Measurements from ENCODE around the gene CFAP43.
A peak's percentile ranks its signal among the peaks of the same experiment; 100 is the strongest.

Gene CFAP43

GRCh38 chr10:104264783-104265182 is 32.6 kb upstream of the CFAP43 start:
- H3K27ac Mint-ChIP-seq: peak overlapping the region in 1 of 2 donors; percentile 68
- no peak for ATAC-seq
- peaks cover 77% of the 10 kb centered on the region for H3K4me1 Mint-ChIP-seq
- H3K27me3 Mint-ChIP-seq: no peaks in the 10 kb centered on the region
- H3K4me3 Mint-ChIP-seq: peak overlapping the region in 1 of 2 donors; percentile 79
- no peak for DNase-seq
- no peaks in the 10 kb centered on the region for H3K9me3 Mint-ChIP-seq

DNA sequence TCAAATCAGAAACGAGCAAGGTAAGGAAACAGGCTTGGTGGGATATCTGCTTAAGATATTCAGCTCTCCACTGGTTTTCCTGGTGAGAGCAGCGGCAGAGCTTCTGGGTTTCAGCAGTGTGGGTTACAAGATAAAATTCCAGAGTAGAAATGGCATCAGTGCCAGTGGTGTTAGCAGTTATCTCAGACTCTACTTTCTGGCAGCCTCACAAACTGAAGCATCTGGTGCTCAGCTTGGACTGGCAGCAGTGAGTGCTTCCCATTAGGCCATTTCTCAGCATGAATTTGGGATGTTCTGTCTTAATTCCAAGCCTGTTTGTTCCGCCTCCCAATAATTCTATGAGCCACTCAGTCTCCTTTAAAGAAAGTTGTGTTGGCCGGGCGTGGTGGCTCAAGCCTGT is 29.9 kb upstream of the CFAP43 start:
- Mint-ChIP-seq H3K27ac (no peak overlapping the region), H3K4me3 (peak overlapping the region in 1 of 2 donors; percentile 85), H3K4me1 (peaks cover 88% of the 10 kb centered on the region), H3K9me3 (no peaks in the 10 kb centered on the region), H3K27me3 (no peaks in the 10 kb centered on the region)
- DNase-seq (no peak), ATAC-seq (no peak)

DNA sequence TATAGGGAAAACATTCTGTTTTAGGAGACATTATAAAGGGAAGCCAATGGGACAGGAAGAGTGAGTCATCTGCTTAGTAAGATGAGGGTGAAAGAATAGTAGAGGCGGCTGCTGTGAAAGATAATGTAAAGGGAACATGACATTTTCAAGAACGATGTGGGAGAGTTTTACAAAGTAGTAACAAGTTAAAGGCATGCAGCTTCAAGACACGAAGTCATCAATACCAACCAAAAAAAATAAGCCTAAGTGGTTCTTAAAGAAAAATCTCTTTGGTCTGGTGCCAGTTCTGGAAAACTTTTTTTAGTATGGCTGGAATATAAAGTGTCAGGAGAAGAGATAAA is 28.6 kb upstream of the CFAP43 start:
- H3K4me3 Mint-ChIP-seq: peak overlapping the region; percentile 45 to 85
- H3K27me3 Mint-ChIP-seq: no peaks in the 10 kb centered on the region
- peak overlapping the region; percentile 87 to 93 for H3K27ac Mint-ChIP-seq
- no peak for DNase-seq
- H3K4me1 Mint-ChIP-seq: peaks cover 84% of the 10 kb centered on the region
- H3K9me3 Mint-ChIP-seq: no peaks in the 10 kb centered on the region
- ATAC-seq: peak; percentile 75

- Mint-ChIP-seq H3K4me1 (peaks cover 78% of the 10 kb centered on the region), H3K27me3 (no peaks in the 10 kb centered on the region), H3K4me3 (peak overlapping the region; percentile 45 to 85), H3K9me3 (no peaks in the 10 kb centered on the region), H3K27ac (peak overlapping the region; percentile 87 to 93)
- DNase-seq: no peak
- ATAC-seq: peak; percentile 62
Measured at GRCh38 chr10:104259999-104260774, 28.0 kb upstream of the CFAP43 start.

GRCh38 chr10:104259456-104259855 is 27.3 kb upstream of the CFAP43 start:
- no peak for ATAC-seq

DNA sequence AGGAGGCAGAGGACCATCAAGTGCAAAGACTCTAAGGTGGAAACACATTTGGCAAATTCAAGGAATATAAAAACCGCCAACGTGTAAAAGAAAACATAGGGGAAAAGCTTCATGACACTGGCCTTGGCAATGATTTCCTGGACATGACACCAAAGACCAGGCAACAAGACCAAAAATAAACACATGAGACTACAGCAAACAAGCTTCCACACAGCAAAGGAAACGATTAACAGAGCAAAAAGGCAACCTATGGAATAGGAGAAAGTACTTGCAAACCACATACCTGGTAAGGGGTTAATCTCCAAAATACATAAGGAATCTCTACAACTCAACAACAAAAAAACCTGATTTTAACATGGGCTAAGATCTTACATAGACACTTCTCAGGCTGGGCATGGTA is 26.0 kb upstream of the CFAP43 start:
- DNase-seq: no peak
- peaks cover 0 to 4% of the 10 kb centered on the region in 2 donors for H3K9me3 Mint-ChIP-seq
- H3K27ac Mint-ChIP-seq: peak overlapping the region in 1 of 2 donors; percentile 89
- H3K27me3 Mint-ChIP-seq: no peaks in the 10 kb centered on the region
- H3K4me1 Mint-ChIP-seq: peaks cover 80% of the 10 kb centered on the region
- H3K4me3 Mint-ChIP-seq: peak overlapping the region in 1 of 2 donors; percentile 68
- ATAC-seq: no peak

More at GRCh38 chr10:104259456-104259855, 27.3 kb upstream of the CFAP43 start:
- Mint-ChIP-seq H3K27me3 (no peaks in the 10 kb centered on the region), H3K9me3 (no peaks in the 10 kb centered on the region), H3K4me3 (peak overlapping the region in 1 of 2 donors; percentile 68), H3K4me1 (peaks cover 76% of the 10 kb centered on the region), H3K27ac (no peak overlapping the region)
- no peak for DNase-seq

- ATAC-seq: no peak
- H3K9me3 Mint-ChIP-seq: peaks cover 0 to 4% of the 10 kb centered on the region in 2 donors
- DNase-seq: no peak
- peak overlapping the region; percentile 41 to 99 for H3K4me3 Mint-ChIP-seq
- H3K27ac Mint-ChIP-seq: peak overlapping the region in 1 of 2 donors; percentile 71
- H3K27me3 Mint-ChIP-seq: no peaks in the 10 kb centered on the region
- peaks cover 81% of the 10 kb centered on the region for H3K4me1 Mint-ChIP-seq
Measured at GRCh38 chr10:104257235-104257634, 25.1 kb upstream of the CFAP43 start.

GRCh38 chr10:104256335-104256961 is 24.3 kb upstream of the CFAP43 start:
- ATAC-seq: no peak
- no peak for DNase-seq
- H3K9me3 Mint-ChIP-seq: peaks cover 0 to 4% of the 10 kb centered on the region in 2 donors

DNA sequence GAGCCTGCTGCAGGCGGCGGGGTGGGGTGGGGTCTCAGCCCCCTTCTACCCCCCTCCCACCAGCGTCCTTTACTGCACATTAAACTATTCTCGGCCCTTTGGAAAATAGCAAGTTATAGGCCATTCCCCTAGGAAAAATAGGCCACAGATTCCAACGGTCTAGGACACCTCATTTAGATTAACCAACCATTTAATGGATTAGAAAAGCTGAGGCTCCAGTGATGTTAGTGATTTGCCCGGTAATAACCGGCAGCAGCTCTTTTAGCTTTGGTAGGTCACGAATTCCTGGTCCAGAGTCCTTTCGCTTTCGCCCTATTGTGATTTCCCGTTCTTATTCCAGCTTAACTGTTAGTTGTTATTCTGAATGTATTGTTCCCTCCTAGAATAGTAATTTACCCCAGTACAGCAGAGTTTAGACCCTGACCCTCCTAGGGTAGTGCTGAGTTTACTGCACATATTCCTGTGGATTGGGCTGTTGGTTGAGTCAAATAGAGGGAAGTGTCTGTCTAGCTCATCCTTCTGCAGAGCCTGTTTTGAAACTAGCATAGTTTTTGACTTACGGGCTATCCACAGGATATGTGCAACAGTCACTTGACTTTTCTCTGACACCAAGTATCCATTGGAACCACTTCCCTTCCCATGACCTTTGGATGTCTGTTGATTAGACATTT is 23.3 kb upstream of the CFAP43 start:
- peaks cover 0 to 4% of the 10 kb centered on the region in 2 donors for H3K9me3 Mint-ChIP-seq
- peaks cover 3% of the 10 kb centered on the region for H3K27me3 Mint-ChIP-seq
- DNase-seq (peak in 1 of 2 donors; percentile 29), ATAC-seq (peak; percentile 81)
- peak overlapping the region; percentile 84 to 95 for H3K27ac Mint-ChIP-seq
- peak overlapping the region; percentile 85 to 99 for H3K4me3 Mint-ChIP-seq
- H3K4me1 Mint-ChIP-seq: peaks cover 63% of the 10 kb centered on the region

More at GRCh38 chr10:104256335-104256961, 24.3 kb upstream of the CFAP43 start:
- Mint-ChIP-seq H3K27ac (peak overlapping the region; percentile 67 to 95), H3K27me3 (no peaks in the 10 kb centered on the region), H3K4me1 (peaks cover 73% of the 10 kb centered on the region), H3K4me3 (peak overlapping the region; percentile 85 to 99)

DNA sequence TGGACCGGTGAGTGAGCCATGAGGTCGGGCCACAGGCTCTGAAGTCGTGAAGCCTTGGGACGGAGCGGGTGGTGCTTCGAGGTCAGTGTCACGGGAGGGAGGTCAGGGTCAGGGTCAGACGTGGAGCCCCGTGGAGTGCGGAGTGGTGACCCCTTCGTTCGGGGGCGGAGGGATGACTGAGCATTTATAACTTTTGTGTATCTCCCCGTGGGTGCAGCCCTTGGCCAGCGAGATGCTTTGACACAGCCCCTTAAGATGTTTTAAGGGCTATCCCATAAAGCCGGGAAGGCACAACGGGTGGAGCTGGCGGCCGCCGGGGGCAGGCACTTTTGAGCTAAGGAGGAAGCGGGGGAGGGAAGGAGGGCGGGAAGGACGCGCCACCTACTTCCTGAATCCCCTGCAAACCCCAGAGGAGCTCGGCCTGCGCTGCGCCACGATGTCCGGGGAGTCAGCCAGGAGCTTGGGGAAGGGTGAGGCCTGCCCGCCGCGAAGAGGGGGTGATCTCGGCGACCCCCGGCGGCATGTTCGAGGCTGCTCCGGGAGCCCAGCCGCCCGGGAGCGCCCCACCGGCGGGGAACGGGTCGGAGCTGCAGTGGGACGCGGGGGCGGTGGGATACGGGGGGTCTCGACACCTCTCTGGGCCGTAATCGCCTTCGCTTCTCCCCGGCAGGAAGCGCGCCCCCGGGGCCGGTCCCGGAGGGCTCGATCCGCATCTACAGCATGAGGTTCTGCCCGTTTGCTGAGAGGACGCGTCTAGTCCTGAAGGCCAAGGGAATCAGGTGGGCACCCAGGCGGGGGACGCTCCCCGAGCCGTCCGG is 22.5 kb upstream of the CFAP43 start, which contains the start of gene GSTO1:
Gene GSTO1 (plus strand): TSS at position 400 of the 818 bp plus-strand sequence. CDS start 37 bp downstream, at position 437.
- peak within 1 kb of the TSS; percentile 84 to 95 for H3K27ac Mint-ChIP-seq
- ATAC-seq (peak; percentile 66), DNase-seq (peak in 1 of 2 donors; percentile 47)
- H3K27me3 Mint-ChIP-seq: peaks cover 10% of the 10 kb centered on the region
- peaks cover 56% of the 10 kb centered on the region for H3K4me1 Mint-ChIP-seq
- peaks cover 0 to 4% of the 10 kb centered on the region in 2 donors for H3K9me3 Mint-ChIP-seq
- H3K4me3 Mint-ChIP-seq: peak within 1 kb of the TSS; percentile 85 to 99

DNA sequence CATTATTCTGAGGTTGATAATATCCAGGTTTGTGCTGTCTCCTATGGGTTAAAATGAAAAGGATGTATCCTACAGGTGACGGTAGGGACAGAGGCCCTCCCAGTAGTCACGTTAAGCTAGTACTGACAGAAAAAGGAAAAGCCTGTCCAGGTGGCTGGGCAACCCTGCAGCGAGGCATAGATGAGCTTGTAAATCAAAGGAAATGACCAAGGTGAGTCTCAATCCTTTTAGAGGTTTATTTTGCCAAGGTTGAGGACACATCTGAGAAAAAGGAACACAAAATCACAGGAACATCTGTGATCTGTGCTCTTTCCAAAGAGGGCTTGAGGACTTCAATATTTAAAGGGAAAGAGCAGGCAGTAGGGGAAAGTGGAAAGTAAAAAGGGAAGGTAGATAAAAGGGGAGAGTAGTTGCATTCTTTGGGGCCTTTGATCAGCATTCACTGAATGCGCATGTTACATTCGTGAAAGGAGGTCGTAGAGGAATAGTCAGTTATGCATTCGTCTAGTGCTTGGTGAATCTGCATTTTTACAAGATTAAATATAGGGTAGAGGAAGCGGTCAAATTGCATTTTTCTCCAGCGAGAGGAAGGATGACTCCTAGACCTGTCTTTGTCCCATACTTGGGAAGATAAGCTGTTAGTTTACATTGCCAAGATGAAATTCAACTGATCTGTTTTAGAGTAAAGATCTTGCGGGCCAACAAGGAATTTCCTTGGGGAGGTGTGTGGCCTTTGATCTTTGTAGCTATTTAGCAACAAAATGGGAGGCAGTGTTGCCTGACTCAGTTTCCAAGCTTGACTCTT is 21.6 kb upstream of the CFAP43 start:
- DNase-seq (no peak), ATAC-seq (no peak)
- H3K4me1 Mint-ChIP-seq: peaks cover 47% of the 10 kb centered on the region
- peaks cover 0 to 4% of the 10 kb centered on the region in 2 donors for H3K9me3 Mint-ChIP-seq
- peaks cover 19% of the 10 kb centered on the region for H3K27me3 Mint-ChIP-seq
- peak overlapping the region; percentile 85 to 99 for H3K4me3 Mint-ChIP-seq
- H3K27ac Mint-ChIP-seq: peak overlapping the region; percentile 12 to 95

- Mint-ChIP-seq H3K27ac (no peak overlapping the region), H3K9me3 (peaks cover 0 to 4% of the 10 kb centered on the region in 2 donors), H3K4me1 (peaks cover 40% of the 10 kb centered on the region), H3K4me3 (peak overlapping the region; percentile 8 to 69), H3K27me3 (peaks cover 23% of the 10 kb centered on the region)
- no peak for ATAC-seq
- no peak for DNase-seq
Measured at GRCh38 chr10:104253106-104253505, 20.9 kb upstream of the CFAP43 start.

DNA sequence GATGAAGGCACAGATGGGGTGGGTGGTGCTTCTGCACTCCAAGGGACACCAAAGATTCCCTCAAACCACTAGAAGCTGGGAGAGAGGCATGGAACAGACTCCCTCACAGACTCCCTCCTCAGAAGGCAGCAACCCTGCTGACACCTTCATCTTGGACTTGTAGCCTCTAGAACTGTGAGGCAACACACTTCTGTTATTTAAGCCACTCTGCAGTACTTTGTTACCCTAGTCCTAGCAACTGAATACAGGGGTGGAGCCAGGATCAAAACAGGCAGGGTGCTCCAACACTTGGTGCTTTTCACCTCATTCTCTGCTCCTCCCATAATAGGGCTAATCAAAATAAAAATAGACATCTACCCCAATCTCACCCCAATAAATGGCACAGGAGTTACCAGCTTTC is 20.2 kb upstream of the CFAP43 start:
- ATAC-seq (no peak), DNase-seq (no peak)
- Mint-ChIP-seq H3K4me1 (peaks cover 40% of the 10 kb centered on the region), H3K27me3 (peaks cover 23% of the 10 kb centered on the region), H3K4me3 (no peak overlapping the region), H3K9me3 (peaks cover 0 to 4% of the 10 kb centered on the region in 2 donors), H3K27ac (no peak overlapping the region)

DNA sequence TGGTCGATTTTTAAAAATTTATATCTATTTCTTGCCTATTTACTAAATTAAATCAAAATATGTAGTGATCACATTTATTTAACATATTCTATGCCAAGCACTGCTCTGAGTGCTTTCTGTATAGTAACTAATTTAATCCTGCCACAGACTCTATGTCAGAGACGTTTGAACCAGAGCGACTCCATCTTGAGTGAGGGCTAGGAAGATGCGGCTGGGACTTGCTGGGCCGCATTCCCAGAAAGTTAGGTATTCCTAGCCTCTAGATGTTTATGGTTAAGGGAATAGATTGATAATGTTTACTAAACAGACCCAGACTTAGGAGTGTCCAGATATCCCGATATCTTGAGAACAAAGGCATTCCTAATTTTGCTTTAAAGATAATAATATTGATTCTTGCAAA is 19.3 kb upstream of the CFAP43 start:
- Mint-ChIP-seq H3K4me1 (peaks cover 41% of the 10 kb centered on the region), H3K27ac (no peak overlapping the region), H3K27me3 (peaks cover 23% of the 10 kb centered on the region), H3K4me3 (no peak overlapping the region), H3K9me3 (peaks cover 0 to 4% of the 10 kb centered on the region in 2 donors)
- DNase-seq: no peak
- no peak for ATAC-seq

Data from stimulated activated naive CD8-positive, alpha-beta T cell treated with anti-CD3 and anti-CD28 coated beads, Interleukin-15, amount 100 ng/mL, for 72 hours (primary cell).